CD4-positive, alpha-beta T cell (primary cell): ENCODE data around the gene OTOGL. TPM values are rescaled to one million over a fixed set of nuclear protein-coding genes. Genes with fewer than 3 reads are reported as not detected.

ENCODE experiments used
- ATAC-seq: fragments of 200-7000 bp; cut with Tn5 transposase; one replicate; pipeline ENCODE4 v1.10.0; 2022; ENCODE audit warnings: mild to moderate bottlenecking; ENCODE audit not compliant: poor library complexity
- CTCF ChIA-PET: fragments of 350-600 bp; sonication (Branson Sonifier 250); formaldehyde crosslinking; loops from one replicate; lab custom pipeline; 2021; ENCODE audit warnings: antibody characterized with exemption, inconsistent platforms; lab: Charles Lee
- POLR2A ChIA-PET: fragments of 350-600 bp; sonication (Branson Sonifier 250); formaldehyde crosslinking; loops from one replicate; lab custom pipeline; 2021; ENCODE audit warnings: antibody characterized with exemption, inconsistent platforms; lab: Charles Lee
- DNase-seq, 14 experiments: peaks; one replicate each; pipeline ENCODE4 v3.0.0-alpha.2; 2013 to 2020; ENCODE audit warnings: mixed read lengths in 2 of 14
- H3K27ac ChIP-seq, 2 donors: one replicate each; pipeline versions ENCODE4 v1.5.1 to v1.7.0; 2013; ENCODE audit warnings: low read length in 2 of 2, low read depth in 1 of 2, mild to moderate bottlenecking in 1 of 2
- H3K27me3 ChIP-seq, 2 experiments: 1 replicate in 1 of 2; 2 replicates in 1 of 2; pipeline versions ENCODE4 v1.6.1 to v1.7.0; 2013; ENCODE audit warnings: low read length in 2 of 2, control low read depth in 1 of 2, mild to moderate bottlenecking in 1 of 2, moderate library complexity in 1 of 2; ENCODE audit not compliant: insufficient read depth in 2 of 2, control insufficient read depth in 1 of 2
- H3K36me3 ChIP-seq: one replicate; pipeline ENCODE4 v1.6.1; 2013; ENCODE audit warnings: low read length, control low read depth; ENCODE audit not compliant: insufficient read depth
- H3K4me1 ChIP-seq: one replicate; pipeline ENCODE4 v1.6.1; 2013; ENCODE audit warnings: low read length, control low read depth; ENCODE audit not compliant: insufficient read depth
- H3K4me3 ChIP-seq: one replicate; pipeline ENCODE4 v1.5.1; 2013; ENCODE audit warnings: mild to moderate bottlenecking, low read length, moderate library complexity
- H3K9me3 ChIP-seq, 2 experiments: 1 replicate in 1 of 2; 2 replicates in 1 of 2; pipeline versions ENCODE4 v1.6.1 to v1.7.0; 2013; ENCODE audit warnings: low read length in 2 of 2, mild to moderate bottlenecking in 2 of 2, control low read depth in 1 of 2, moderate library complexity in 1 of 2; ENCODE audit not compliant: control insufficient read depth in 1 of 2, insufficient read depth in 1 of 2
- H3K27ac Mint-ChIP-seq: one replicate; pipeline ENCODE4 v1.8.0; 2020; ENCODE audit warnings: mixed read lengths
- H3K27me3 Mint-ChIP-seq: one replicate; pipeline ENCODE4 v1.8.0; 2021; ENCODE audit warnings: mixed read lengths
- H3K36me3 Mint-ChIP-seq: one replicate; pipeline ENCODE4 v1.8.0; 2021; ENCODE audit warnings: low read depth, mixed read lengths
- H3K4me1 Mint-ChIP-seq: one replicate; pipeline ENCODE4 v1.8.0; 2021; ENCODE audit warnings: low read depth, mixed read lengths
- H3K4me3 Mint-ChIP-seq: one replicate; pipeline ENCODE4 v1.8.0; 2020; ENCODE audit warnings: mild to moderate bottlenecking, mixed read lengths
- H3K9me3 Mint-ChIP-seq: one replicate; pipeline ENCODE4 v1.8.0; 2020; ENCODE audit warnings: mixed read lengths
- intact Hi-C, 2 experiments: fragments of 100-400 bp; cut with DNase I in 1 of 2; cut with micrococcal nuclease in 1 of 2; formaldehyde crosslinking; loops; one replicate each; pipeline versions ENCODE4 v1.15.1 to v1.9.0; 2023 to 2025; cut with DNase I, micrococcal nuclease
- total RNA-seq, 174 experiments: library from RNA in 2 of 174; stranded (reverse) in 2 of 174; gene quantifications; one replicate each; pipeline ENCODE4 v1.2.3 and lab custom pipeline; 2021 to 2026
- TF ChIP-seq, protein P1 (sequence below): fragments of 200-600 bp; IDR thresholded peaks from one replicate; pipeline ENCODE4 v1.8.0; 2022; ENCODE audit warnings: antibody characterized with exemption, mild to moderate bottlenecking

The OTOGL gene
- total RNA-seq, 2 experiments from 2014 or later, result not detected

DNA sequence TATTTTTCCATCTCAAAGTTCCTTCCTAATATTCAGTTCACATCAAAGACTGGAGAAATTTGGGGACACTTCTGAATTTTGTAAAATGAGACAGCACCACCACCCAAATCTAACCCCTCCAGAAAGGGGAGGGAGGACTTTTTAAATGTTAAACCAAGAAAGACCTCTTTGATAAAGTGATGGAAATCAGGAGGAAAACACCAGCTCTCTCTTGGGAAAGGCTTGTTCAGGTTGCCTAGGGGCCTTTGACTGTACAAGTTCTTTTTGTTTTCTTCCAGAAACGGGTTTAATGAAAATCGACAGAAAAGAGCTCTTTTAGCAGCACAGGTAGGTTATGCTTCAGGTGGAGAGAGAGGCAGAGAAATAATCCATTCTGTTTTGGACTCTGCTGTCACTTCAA is 112.3 kb downstream of the OTOGL start:
- Histone ChIP-seq H3K36me3 (no peaks in the 10 kb centered on the region), H3K9me3 (peaks cover 0 to 3% of the 10 kb centered on the region in 2 experiments), H3K4me3 (no peak overlapping the region), H3K4me1 (no peaks in the 10 kb centered on the region), H3K27me3 (peaks cover 0 to 6% of the 10 kb centered on the region in 2 experiments), H3K27ac (no peak overlapping the region)
- ChIA-PET POLR2A (no interaction called here), CTCF (no interaction called here)
- peaks cover 12% of the 10 kb centered on the region for H3K27me3 Mint-ChIP-seq
- H3K4me3 Mint-ChIP-seq, result no peak overlapping the region
- intact Hi-C loops, result no loop called here
- TF ChIP-seq, protein P1, sequence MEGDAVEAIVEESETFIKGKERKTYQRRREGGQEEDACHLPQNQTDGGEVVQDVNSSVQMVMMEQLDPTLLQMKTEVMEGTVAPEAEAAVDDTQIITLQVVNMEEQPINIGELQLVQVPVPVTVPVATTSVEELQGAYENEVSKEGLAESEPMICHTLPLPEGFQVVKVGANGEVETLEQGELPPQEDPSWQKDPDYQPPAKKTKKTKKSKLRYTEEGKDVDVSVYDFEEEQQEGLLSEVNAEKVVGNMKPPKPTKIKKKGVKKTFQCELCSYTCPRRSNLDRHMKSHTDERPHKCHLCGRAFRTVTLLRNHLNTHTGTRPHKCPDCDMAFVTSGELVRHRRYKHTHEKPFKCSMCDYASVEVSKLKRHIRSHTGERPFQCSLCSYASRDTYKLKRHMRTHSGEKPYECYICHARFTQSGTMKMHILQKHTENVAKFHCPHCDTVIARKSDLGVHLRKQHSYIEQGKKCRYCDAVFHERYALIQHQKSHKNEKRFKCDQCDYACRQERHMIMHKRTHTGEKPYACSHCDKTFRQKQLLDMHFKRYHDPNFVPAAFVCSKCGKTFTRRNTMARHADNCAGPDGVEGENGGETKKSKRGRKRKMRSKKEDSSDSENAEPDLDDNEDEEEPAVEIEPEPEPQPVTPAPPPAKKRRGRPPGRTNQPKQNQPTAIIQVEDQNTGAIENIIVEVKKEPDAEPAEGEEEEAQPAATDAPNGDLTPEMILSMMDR, result no peak
- no peak for ATAC-seq
- no peak overlapping the region for H3K27ac Mint-ChIP-seq
- DNase-seq, result no peak
- H3K36me3 Mint-ChIP-seq, result no peaks in the 10 kb centered on the region
- H3K9me3 Mint-ChIP-seq, result no peaks in the 10 kb centered on the region
- no peaks in the 10 kb centered on the region for H3K4me1 Mint-ChIP-seq

DNA sequence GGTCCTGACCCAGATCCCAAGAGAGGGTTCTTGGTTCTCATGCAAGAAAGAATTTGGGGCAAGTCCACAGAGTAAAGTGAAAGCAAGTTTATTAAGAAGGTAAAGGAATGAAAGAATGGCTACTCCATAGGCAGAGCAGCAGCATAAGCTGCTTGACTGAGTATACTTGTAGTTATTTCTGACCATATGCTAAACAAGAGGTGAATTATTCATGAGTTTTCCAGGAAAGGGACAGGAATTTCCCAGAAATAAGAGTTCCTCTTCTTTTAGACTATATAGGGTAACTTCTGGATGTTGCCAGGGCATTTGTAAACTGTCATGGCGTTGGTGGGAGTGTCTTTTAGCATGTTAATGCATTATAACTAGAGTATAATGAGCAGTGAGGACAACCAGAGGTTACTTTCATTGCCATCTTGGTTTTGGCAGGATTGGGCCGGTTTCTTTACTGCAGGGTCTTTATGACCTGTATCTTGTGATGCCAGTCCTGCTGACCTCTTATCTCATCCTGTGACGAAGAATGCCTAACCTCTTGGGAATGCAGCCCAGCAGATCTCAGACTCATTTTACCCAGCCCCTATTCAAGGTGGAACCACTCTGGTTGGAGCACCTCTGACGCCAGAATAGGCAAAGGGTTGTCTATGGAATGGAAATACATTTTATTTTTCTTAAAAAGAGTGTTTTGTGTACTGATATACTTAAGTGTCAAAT is 113.8 kb downstream of the OTOGL start:
- intact Hi-C loops, result no loop called here
- peaks cover 0 to 6% of the 10 kb centered on the region in 2 experiments for H3K27me3 ChIP-seq
- peaks cover 14% of the 10 kb centered on the region for H3K27me3 Mint-ChIP-seq
- H3K4me3 Mint-ChIP-seq, result no peak overlapping the region
- ATAC-seq, result no peak
- no peaks in the 10 kb centered on the region for H3K9me3 Mint-ChIP-seq
- no peaks in the 10 kb centered on the region for H3K4me1 Mint-ChIP-seq
- H3K9me3 ChIP-seq, result no peaks in the 10 kb centered on the region
- H3K4me3 ChIP-seq, result no peak overlapping the region
- no peak overlapping the region for H3K27ac Mint-ChIP-seq
- ChIA-PET CTCF (no interaction called here), POLR2A (no interaction called here)
- no peaks in the 10 kb centered on the region for H3K4me1 ChIP-seq
- H3K36me3 Mint-ChIP-seq, result no peaks in the 10 kb centered on the region
- H3K27ac ChIP-seq, result no peak overlapping the region
- no peak for DNase-seq
- H3K36me3 ChIP-seq, result no peaks in the 10 kb centered on the region
- TF ChIP-seq, protein P1, result no peak

DNA sequence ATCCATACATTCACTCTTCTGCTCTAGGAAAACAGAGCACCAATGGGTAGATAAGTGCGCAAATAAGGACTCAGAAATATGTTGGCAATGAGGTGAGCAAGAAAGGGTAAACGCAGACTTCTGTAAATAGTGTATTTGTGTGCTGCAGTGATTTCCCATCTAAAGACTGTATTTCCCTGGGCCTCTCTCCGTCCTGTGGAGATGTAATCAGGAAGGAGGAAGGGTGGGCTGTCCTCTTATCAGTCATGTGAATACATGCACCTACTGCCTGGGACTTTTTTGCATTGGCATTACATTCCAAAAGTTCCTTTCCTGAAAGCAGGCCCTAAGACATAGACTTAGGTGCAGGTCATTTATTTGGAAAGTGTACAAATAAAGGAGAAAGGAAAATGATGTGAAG is 114.5 kb downstream of the OTOGL start:
- CTCF ChIA-PET, result no interaction called here
- intact Hi-C loops, result no loop called here
- Histone ChIP-seq H3K27ac (no peak overlapping the region), H3K9me3 (no peaks in the 10 kb centered on the region), H3K4me1 (no peaks in the 10 kb centered on the region), H3K27me3 (no peaks in the 10 kb centered on the region), H3K4me3 (no peak overlapping the region), H3K36me3 (no peaks in the 10 kb centered on the region)
- POLR2A ChIA-PET, result no interaction called here
- Mint-ChIP-seq H3K4me1 (no peaks in the 10 kb centered on the region), H3K27me3 (peaks cover 16% of the 10 kb centered on the region), H3K36me3 (no peaks in the 10 kb centered on the region), H3K9me3 (no peaks in the 10 kb centered on the region), H3K27ac (no peak overlapping the region), H3K4me3 (no peak overlapping the region)
- TF ChIP-seq, protein P1, result no peak
- ATAC-seq, result no peak
- no peak for DNase-seq
